Omental fat pad (tissue), 4 donors: Measurements from ENCODE around the gene MRTFA. TPM values are rescaled to one million over a fixed set of nuclear protein-coding genes. Genes with fewer than 3 reads are reported as not detected.
"Not testable (repeated sequence)": the region's sequence is repeated elsewhere in the genome, so short reads cannot be mapped to it uniquely, and the experiment has no call there.

Source experiments
- ATAC-seq: fragments of 150-250 bp; one replicate; pipeline ENCODE4 v1.9.1; 2016; ENCODE audit warnings: mild to moderate bottlenecking, moderate library complexity; ENCODE audit not compliant: low FRiP score
- DNase-seq: peaks from one replicate; pipeline ENCODE4 v3.0.0-alpha.2; 2019; ENCODE audit warnings: low spot score
- total RNA-seq, 4 donors: library from RNA; depleted of rRNA; stranded (reverse); fragments of >200 nt; gene quantifications; one replicate each; pipeline ENCODE4 v1.1.0, GENCODE V29; 2016
- TF ChIP-seq, protein P1 (sequence below), 3 donors: fragments of 450-650 bp; IDR thresholded peaks; one replicate each; pipeline ENCODE4 v1.5.1; 2016 to 2017; ENCODE audit warnings: antibody characterized with exemption in 3 of 3, mild to moderate bottlenecking in 3 of 3, moderate library complexity in 2 of 3

Gene MRTFA
- total RNA-seq, 4 donors from 2014 or later, result 36.0 to 76.3 (median 54.7) TPM

DNA sequence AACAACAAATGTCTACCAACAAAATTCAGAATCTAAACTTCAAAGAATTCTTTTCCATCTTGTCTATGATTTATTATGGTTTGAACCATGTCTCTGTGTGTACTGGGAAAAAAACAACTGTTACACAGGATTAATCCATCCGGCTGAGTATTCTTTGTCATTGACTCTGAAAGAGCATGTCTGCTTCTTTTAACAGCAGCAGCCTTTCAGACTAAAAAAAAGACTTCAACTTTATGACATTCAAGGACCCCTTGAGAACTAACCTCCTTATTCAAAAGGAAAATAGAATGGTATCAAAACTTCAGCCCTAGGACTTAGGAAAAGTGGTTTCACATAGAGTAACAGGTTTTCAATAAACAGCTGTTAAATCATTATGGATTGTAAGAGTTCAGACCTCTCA lies 79.9 kb downstream of the MRTFA start:
- TF ChIP-seq, protein P1, sequence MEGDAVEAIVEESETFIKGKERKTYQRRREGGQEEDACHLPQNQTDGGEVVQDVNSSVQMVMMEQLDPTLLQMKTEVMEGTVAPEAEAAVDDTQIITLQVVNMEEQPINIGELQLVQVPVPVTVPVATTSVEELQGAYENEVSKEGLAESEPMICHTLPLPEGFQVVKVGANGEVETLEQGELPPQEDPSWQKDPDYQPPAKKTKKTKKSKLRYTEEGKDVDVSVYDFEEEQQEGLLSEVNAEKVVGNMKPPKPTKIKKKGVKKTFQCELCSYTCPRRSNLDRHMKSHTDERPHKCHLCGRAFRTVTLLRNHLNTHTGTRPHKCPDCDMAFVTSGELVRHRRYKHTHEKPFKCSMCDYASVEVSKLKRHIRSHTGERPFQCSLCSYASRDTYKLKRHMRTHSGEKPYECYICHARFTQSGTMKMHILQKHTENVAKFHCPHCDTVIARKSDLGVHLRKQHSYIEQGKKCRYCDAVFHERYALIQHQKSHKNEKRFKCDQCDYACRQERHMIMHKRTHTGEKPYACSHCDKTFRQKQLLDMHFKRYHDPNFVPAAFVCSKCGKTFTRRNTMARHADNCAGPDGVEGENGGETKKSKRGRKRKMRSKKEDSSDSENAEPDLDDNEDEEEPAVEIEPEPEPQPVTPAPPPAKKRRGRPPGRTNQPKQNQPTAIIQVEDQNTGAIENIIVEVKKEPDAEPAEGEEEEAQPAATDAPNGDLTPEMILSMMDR (IDR thresholded peaks at IDR 0.05), result no peak
- no peak for ATAC-seq
- no peak for DNase-seq

DNA sequence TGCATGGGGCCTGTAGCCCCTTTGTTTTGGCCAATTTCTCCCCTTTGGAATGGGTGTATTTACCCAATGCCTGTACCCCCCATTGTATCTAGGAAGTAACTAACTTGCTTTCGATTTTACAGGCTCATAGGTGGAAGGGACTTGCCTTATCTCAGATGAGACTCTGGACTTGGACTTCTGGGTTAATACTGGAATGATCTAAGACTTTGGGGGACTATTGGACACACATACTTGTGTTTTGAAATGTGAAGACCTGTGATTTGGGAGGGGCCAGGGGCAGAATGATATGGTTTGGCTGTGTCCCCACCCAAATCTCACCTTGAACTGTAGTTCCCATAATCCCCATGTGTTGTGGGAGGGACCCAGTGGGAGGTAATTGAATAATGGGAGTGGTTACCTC lies 82.5 kb downstream of the MRTFA start:
- DNase-seq, ATAC-seq: not testable (repeated sequence)

GRCh38 chr22:40553014-40553554 lies 83.4 kb downstream of the MRTFA start:
- no peak for ATAC-seq
- TF ChIP-seq, protein P1 (IDR thresholded peaks at IDR 0.05), result no peak
- DNase-seq, result no peak

DNA sequence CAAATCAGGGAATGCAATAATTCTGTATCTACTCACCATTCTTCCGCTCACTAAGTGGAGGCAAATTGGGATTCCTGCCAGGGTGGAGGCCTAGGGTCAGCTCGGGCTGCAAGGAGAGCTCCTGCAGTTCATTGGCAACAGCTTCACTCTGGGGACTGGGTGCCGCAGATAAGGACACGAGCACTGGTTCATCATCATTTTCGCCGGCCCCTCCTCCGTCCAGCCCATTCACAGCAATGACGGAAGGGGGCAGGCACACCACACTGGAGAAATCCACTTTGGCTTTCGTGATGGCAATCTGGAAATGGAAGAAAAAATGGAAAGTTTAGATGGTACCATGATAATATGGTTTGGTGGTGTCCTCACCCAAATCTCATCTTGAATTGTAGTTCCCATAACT lies 84.4 kb downstream of the MRTFA start:
- TF ChIP-seq, protein P1 (IDR thresholded peaks at IDR 0.05), result no peak
- DNase-seq (no peak), ATAC-seq (no peak)

- ATAC-seq, result no peak
- no peak for DNase-seq
- TF ChIP-seq, protein P1 (IDR thresholded peaks at IDR 0.05), result no peak
These were observed 88.8 kb downstream of the MRTFA start for GRCh38 chr22:40547729-40548143.

DNA sequence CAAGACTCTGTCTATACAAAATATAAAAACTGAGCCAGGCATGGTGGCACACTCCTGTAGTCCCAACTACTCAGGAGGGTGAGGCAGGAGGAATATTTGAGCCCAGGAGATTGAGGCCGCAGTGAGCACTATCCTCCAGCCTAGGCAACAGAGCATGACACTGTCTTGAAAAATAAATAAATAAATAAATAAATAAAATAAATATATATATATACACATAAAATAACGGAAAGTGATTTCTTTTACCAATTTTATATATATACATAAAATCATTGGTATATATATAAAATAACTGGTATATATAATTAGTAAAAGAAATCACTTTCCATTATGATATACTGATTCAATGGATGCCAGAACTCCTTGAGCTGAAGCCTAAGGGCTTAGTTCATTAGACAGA lies 91.8 kb downstream of the MRTFA start:
- DNase-seq (no peak), ATAC-seq (no peak)
- TF ChIP-seq, protein P1 (IDR thresholded peaks at IDR 0.05), result no peak

GRCh38 chr22:40542821-40543540 lies 93.5 kb downstream of the MRTFA start:
- DNase-seq (no peak), ATAC-seq (peak; percentile 67)
- TF ChIP-seq, protein P1 (IDR thresholded peaks at IDR 0.05), result no peak
